Measurements from ENCODE around the gene VIPR2.

DNA sequence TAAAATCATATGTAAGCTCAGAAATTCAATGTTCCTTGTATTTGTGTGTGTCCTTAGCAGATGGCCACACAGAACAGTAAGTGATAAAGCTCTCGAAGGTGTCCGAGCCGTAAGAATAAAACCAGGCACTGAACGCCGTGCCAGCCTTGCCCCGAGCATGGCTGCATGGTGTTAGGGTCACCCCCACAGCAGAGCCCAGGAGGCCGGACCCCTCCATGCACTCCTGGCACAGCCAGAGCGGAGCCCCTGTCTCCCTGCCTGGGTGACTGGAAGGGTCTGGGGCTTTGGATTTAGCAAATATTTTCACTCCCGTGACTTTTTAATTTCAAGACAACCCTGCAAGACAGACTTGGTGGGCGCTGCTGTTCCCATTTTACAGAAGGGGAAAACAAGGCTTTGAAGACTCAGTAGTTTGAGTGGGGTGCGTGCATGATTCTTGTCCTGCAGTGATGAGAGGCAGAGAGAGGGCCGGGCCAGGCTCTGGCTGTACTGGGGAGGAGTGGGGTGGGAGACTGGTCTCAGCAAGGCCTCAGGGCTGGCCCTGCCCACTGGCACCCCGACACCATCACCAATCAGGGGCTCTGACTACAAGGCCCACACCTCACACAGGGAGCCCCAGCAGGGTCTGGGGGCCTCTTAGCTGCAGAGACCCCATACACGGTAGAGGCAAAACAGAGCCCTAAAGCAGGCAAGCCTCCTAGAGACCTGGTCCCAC, 39.4 kb downstream of the VIPR2 start:
- no peak for TF ChIP-seq POLR2AphosphoS5 (IDR thresholded peaks at IDR 0.05; ENCODE audit: low read depth, low read length)
- TF ChIP-seq SIN3A (IDR thresholded peaks at IDR 0.05; ENCODE audit: borderline replicate concordance, insufficient read depth, low read length), result no peak
